GM23338 (cell line): Measurements from ENCODE around the gene CHST11. TPM values are rescaled to one million over a fixed set of nuclear protein-coding genes. Genes with fewer than 3 reads are reported as not detected.

Experiments used
- ATAC-seq: fragments of 200-7000 bp; cut with Tn5 transposase; 3 replicates; pipeline ENCODE4 v1.9.1; 2020
- DNase-seq: peaks from one replicate; pipeline ENCODE4 v3.0.0-alpha.2; 2015; ENCODE audit warnings: low spot score
- H2AFZ ChIP-seq: fragments of 200-600 bp; sonication (generic); 2 replicates; pipeline ENCODE4 v1.8.0; 2016; ENCODE audit warnings: antibody characterized with exemption, mild to moderate bottlenecking, moderate library complexity
- H3F3A ChIP-seq: fragments of 200-600 bp; sonication (generic); replicated peaks from 2 replicates; pipeline ENCODE4 v1.8.0; 2017; ENCODE audit warnings: antibody characterized with exemption, mixed run types, low read depth
- H3K27ac ChIP-seq: fragments of 200-600 bp; sonication (generic); 2 replicates; pipeline ENCODE4 v1.6.1; 2016; ENCODE audit warnings: low read depth
- H3K27me3 ChIP-seq: fragments of 200-600 bp; sonication (generic); 2 replicates; pipeline ENCODE4 v1.8.0; 2016; ENCODE audit warnings: mild to moderate bottlenecking, mixed run types, moderate library complexity; ENCODE audit not compliant: insufficient read depth
- H3K36me3 ChIP-seq: fragments of 200-600 bp; sonication (generic); 2 replicates; pipeline ENCODE4 v1.8.0; 2016; ENCODE audit warnings: mild to moderate bottlenecking; ENCODE audit not compliant: insufficient read depth
- H3K4me1 ChIP-seq: fragments of 200-600 bp; sonication (generic); 2 replicates; pipeline ENCODE4 v1.8.0; 2016; ENCODE audit warnings: mild to moderate bottlenecking, moderate library complexity; ENCODE audit not compliant: insufficient read depth
- H3K4me2 ChIP-seq: fragments of 200-600 bp; sonication (generic); 2 replicates; pipeline ENCODE4 v1.7.1; 2017; ENCODE audit warnings: mixed run types
- H3K4me3 ChIP-seq: fragments of 200-600 bp; sonication (generic); 2 replicates; pipeline ENCODE4 v1.6.1; 2016; ENCODE audit warnings: mixed run types
- H3K79me2 ChIP-seq: fragments of 200-600 bp; sonication (generic); replicated peaks from 2 replicates; pipeline ENCODE4 v1.8.0; 2017; ENCODE audit warnings: mild to moderate bottlenecking; ENCODE audit not compliant: insufficient read depth
- H3K9me2 ChIP-seq: fragments of 200-600 bp; sonication (generic); 2 replicates; pipeline ENCODE4 v1.8.0; 2017; ENCODE audit not compliant: insufficient read depth
- H4K20me1 ChIP-seq: fragments of 200-600 bp; sonication (generic); replicated peaks from 2 replicates; pipeline ENCODE4 v1.8.0; 2017; ENCODE audit warnings: mild to moderate bottlenecking; ENCODE audit not compliant: insufficient read depth
- H3K27ac Mint-ChIP-seq: 2 replicates; pipeline ENCODE4 v1.8.0; 2020; ENCODE audit warnings: inconsistent platforms, mild to moderate bottlenecking, moderate library complexity, mixed read lengths
- H3K27me3 Mint-ChIP-seq: 3 replicates; pipeline ENCODE4 v1.8.0; 2022; ENCODE audit warnings: low read depth, mild to moderate bottlenecking, moderate library complexity, mixed read lengths, inconsistent platforms; ENCODE audit not compliant: insufficient read depth, poor library complexity
- H3K36me3 Mint-ChIP-seq: 3 replicates; pipeline ENCODE4 v1.8.0; 2021; ENCODE audit warnings: low read depth, mild to moderate bottlenecking, inconsistent platforms, moderate library complexity, mixed read lengths
- H3K4me1 Mint-ChIP-seq: 3 replicates; pipeline ENCODE4 v1.8.0; 2020; ENCODE audit warnings: mild to moderate bottlenecking, inconsistent platforms, mixed read lengths
- H3K4me3 Mint-ChIP-seq: 3 replicates; pipeline ENCODE4 v1.8.0; 2021; ENCODE audit warnings: moderate library complexity, mild to moderate bottlenecking, inconsistent platforms, mixed read lengths
- H3K9me3 Mint-ChIP-seq: 3 replicates; pipeline ENCODE4 v1.8.0; 2020; ENCODE audit warnings: moderate library complexity, mild to moderate bottlenecking, inconsistent platforms, mixed read lengths
- CREB1 ChIP-seq: fragments of 250-450 bp; sonication (Bioruptor Pico); IDR thresholded peaks from 2 replicates; pipeline ENCODE4 v1.5.0; 2020; ENCODE audit warnings: low read depth, mild to moderate bottlenecking, moderate library complexity
- EZH2 ChIP-seq: fragments of 200-600 bp; sonication (generic); IDR thresholded peaks from one replicate; pipeline ENCODE4 v1.8.0; 2017; ENCODE audit warnings: antibody characterized with exemption, mild to moderate bottlenecking, low read depth; ENCODE audit not compliant: unreplicated experiment
- EZH2phosphoT487 ChIP-seq: fragments of 200-600 bp; sonication (generic); IDR thresholded peaks from one replicate; pipeline ENCODE4 v1.8.1; 2018; ENCODE audit warnings: antibody characterized with exemption; ENCODE audit not compliant: unreplicated experiment
- JUNB ChIP-seq: IDR thresholded peaks from one replicate; pipeline ENCODE4 v1.6.1; 2016; ENCODE audit warnings: antibody characterized with exemption; ENCODE audit not compliant: unreplicated experiment
- NANOG ChIP-seq: IDR thresholded peaks from 2 replicates; pipeline ENCODE4 v1.6.1; 2016; ENCODE audit warnings: antibody characterized with exemption, borderline replicate concordance
- STAT1 ChIP-seq: IDR thresholded peaks from one replicate; pipeline ENCODE4 v1.6.1; 2016; ENCODE audit warnings: antibody characterized with exemption; ENCODE audit not compliant: unreplicated experiment
- ZNF114 ChIP-seq: fragments of 250-450 bp; sonication (Bioruptor Pico); IDR thresholded peaks from 2 replicates; pipeline ENCODE4 v1.5.0; 2020; ENCODE audit warnings: mild to moderate bottlenecking, moderate library complexity
- ZNF331 ChIP-seq: fragments of 250-450 bp; sonication (Bioruptor Pico); IDR thresholded peaks from 2 replicates; pipeline ENCODE4 v1.5.0; 2020; ENCODE audit warnings: low read depth, mild to moderate bottlenecking, moderate library complexity
- polyA plus RNA-seq: library from polyadenylated mRNA; unstranded; fragments of >200 nt; fragmentation: Nextera tagmentation; extraction: Ambion mirVana; gene quantifications from 2 replicates; pipeline ENCODE4 v1.2.1, GENCODE V29; 2016
- total RNA-seq: library from RNA; depleted of rRNA; stranded (reverse); fragments of >200 nt; shearing (Covaris generic); gene quantifications from 2 replicates; pipeline ENCODE4 v1.2.3, GENCODE V29; 2014
- TF ChIP-seq, protein P1 (sequence below): IDR thresholded peaks from one replicate; pipeline ENCODE4 v1.6.1; 2018; ENCODE audit warnings: antibody characterized with exemption; ENCODE audit not compliant: unreplicated experiment
- TF ChIP-seq, protein P2 (sequence below): IDR thresholded peaks from 2 replicates; pipeline ENCODE4 v1.6.1; 2016; ENCODE audit warnings: antibody characterized with exemption

Gene CHST11
- total and polyA plus RNA-seq, 2 experiments from 2014 or later = 7.7 to 25.7 TPM

DNA sequence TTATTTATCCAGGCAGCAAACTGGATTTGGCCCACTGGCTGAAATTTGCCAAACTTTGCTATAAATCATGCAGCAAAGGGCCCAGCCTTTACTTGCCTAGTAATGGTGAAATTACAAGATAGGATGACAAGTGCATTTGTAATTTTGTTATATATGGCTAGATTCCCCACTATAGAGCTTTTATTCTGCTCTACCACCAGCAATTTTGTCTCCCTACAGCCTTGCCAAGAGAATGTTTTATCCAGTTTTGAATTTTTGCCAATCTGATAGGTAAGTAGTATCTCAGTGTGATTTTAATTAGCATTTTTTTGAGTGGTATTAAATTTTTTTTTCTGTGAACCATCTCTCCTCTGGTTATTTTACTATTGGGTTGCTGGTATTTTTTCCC is 339.7 kb downstream of the CHST11 start (continued):
- no peak for TF ChIP-seq ZNF331 (CRISPR knock-in tag)

DNA sequence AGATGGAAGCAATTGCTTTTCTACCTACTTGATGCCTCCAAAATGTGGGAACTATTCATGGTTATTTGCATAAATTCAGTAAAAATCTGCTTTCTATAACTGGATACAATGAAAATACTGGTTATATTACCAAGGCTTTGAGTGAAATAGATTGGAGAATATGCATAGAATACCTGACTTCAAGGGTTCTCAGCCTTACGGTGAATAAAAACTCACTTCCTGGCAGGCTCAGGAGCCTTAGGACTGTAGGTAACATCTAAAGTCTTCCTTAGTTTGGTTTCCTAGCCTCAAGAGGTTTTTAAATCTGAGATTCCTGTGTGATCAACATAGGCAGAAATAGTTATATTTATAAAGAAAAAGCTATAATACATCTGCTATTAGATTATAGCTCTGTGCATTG is 342.7 kb downstream of the CHST11 start:
- Mint-ChIP-seq H3K36me3 (no peaks in the 10 kb centered on the region), H3K27me3 (no peaks in the 10 kb centered on the region), H3K4me3 (no peak overlapping the region), H3K4me1 (no peaks in the 10 kb centered on the region), H3K27ac (no peak overlapping the region), H3K9me3 (no peaks in the 10 kb centered on the region)
- no peaks in the 10 kb centered on the region for H3K4me1 ChIP-seq
- H3K27me3 ChIP-seq = no peaks in the 10 kb centered on the region
- H3K9me2 ChIP-seq = no peaks in the 10 kb centered on the region
- no peak overlapping the region for H3K4me2 ChIP-seq
- H3K79me2 ChIP-seq = no peaks in the 10 kb centered on the region
- DNase-seq (no peak), ATAC-seq (no peak)
- TF ChIP-seq EZH2 = no peak
- TF ChIP-seq JUNB = no peak
- no peak for TF ChIP-seq EZH2phosphoT487
- no peak for TF ChIP-seq NANOG
- TF ChIP-seq ZNF114 = no peak
- no peak for TF ChIP-seq CREB1
- no peak for TF ChIP-seq STAT1
- TF ChIP-seq, protein P1, sequence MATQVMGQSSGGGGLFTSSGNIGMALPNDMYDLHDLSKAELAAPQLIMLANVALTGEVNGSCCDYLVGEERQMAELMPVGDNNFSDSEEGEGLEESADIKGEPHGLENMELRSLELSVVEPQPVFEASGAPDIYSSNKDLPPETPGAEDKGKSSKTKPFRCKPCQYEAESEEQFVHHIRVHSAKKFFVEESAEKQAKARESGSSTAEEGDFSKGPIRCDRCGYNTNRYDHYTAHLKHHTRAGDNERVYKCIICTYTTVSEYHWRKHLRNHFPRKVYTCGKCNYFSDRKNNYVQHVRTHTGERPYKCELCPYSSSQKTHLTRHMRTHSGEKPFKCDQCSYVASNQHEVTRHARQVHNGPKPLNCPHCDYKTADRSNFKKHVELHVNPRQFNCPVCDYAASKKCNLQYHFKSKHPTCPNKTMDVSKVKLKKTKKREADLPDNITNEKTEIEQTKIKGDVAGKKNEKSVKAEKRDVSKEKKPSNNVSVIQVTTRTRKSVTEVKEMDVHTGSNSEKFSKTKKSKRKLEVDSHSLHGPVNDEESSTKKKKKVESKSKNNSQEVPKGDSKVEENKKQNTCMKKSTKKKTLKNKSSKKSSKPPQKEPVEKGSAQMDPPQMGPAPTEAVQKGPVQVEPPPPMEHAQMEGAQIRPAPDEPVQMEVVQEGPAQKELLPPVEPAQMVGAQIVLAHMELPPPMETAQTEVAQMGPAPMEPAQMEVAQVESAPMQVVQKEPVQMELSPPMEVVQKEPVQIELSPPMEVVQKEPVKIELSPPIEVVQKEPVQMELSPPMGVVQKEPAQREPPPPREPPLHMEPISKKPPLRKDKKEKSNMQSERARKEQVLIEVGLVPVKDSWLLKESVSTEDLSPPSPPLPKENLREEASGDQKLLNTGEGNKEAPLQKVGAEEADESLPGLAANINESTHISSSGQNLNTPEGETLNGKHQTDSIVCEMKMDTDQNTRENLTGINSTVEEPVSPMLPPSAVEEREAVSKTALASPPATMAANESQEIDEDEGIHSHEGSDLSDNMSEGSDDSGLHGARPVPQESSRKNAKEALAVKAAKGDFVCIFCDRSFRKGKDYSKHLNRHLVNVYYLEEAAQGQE = no peak
- TF ChIP-seq, protein P2, sequence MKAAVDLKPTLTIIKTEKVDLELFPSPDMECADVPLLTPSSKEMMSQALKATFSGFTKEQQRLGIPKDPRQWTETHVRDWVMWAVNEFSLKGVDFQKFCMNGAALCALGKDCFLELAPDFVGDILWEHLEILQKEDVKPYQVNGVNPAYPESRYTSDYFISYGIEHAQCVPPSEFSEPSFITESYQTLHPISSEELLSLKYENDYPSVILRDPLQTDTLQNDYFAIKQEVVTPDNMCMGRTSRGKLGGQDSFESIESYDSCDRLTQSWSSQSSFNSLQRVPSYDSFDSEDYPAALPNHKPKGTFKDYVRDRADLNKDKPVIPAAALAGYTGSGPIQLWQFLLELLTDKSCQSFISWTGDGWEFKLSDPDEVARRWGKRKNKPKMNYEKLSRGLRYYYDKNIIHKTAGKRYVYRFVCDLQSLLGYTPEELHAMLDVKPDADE = no peak
- H3K4me3 ChIP-seq = no peak overlapping the region
- H2AFZ ChIP-seq = no peak overlapping the region
- no peaks in the 10 kb centered on the region for H3F3A ChIP-seq
- no peaks in the 10 kb centered on the region for H3K36me3 ChIP-seq
- H4K20me1 ChIP-seq = no peaks in the 10 kb centered on the region
- H3K27ac ChIP-seq = no peak overlapping the region

DNA sequence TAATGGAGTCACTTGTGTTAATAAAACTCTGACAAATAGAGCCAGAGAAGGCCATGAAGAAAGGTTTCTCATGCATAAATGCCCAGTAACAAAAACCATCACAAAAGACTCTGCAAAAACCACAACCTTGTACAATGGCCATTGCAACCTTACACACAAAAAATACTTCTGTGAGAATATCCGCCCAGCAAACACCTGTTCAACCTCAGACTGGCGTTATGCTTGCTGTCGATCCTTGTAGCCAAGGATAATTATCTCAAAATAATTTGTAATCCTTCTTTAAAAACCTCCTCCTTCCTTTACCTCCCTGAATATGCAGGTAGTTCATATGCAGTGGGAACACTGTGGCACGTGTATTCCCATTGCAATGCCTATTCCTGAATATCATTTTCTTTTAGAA is 344.3 kb downstream of the CHST11 start:
- no peaks in the 10 kb centered on the region for H3K27me3 Mint-ChIP-seq
- no peak overlapping the region for H3K4me3 Mint-ChIP-seq
- no peaks in the 10 kb centered on the region for H3F3A ChIP-seq
- H3K36me3 ChIP-seq = no peaks in the 10 kb centered on the region
- TF ChIP-seq STAT1 = no peak
- TF ChIP-seq, protein P2 = no peak
- TF ChIP-seq EZH2 = no peak
- no peaks in the 10 kb centered on the region for H3K27me3 ChIP-seq
- DNase-seq (no peak), ATAC-seq (no peak)
- H4K20me1 ChIP-seq = no peaks in the 10 kb centered on the region
- no peaks in the 10 kb centered on the region for H3K79me2 ChIP-seq
- no peak overlapping the region for H3K27ac ChIP-seq
- H3K9me3 Mint-ChIP-seq = no peaks in the 10 kb centered on the region
- H3K4me2 ChIP-seq = no peak overlapping the region
- H3K27ac Mint-ChIP-seq = no peak overlapping the region
- no peak overlapping the region for H2AFZ ChIP-seq
- no peaks in the 10 kb centered on the region for H3K4me1 Mint-ChIP-seq
- H3K4me1 ChIP-seq = no peaks in the 10 kb centered on the region
- H3K36me3 Mint-ChIP-seq = no peaks in the 10 kb centered on the region
- H3K9me2 ChIP-seq = no peaks in the 10 kb centered on the region
- H3K4me3 ChIP-seq = no peak overlapping the region
